ENCODE results near the gene PYM1. TPM values are rescaled to one million over a fixed set of nuclear protein-coding genes. Genes with fewer than 3 reads are reported as not detected.

Gene PYM1
- total and polyA plus RNA-seq, 2 of the 13 experiments (the other 11 are each of a cell fraction or from before 2014, with no cell fraction given), result 44.0 to 51.8 TPM

GRCh38 chr12:55927588-55928502 is at the start of gene PYM1 (continued):
- TF ChIP-seq ZNF646 (CRISPR knock-in tag; IDR thresholded peaks at IDR 0.05), result no peak
- TF ChIP-seq STAT6 (CRISPR knock-in tag; IDR thresholded peaks at IDR 0.05; ENCODE audit: borderline replicate concordance), result no peak; the same call in 1 of the 2 replicates
- TF ChIP-seq IRX3 (CRISPR knock-in tag; IDR thresholded peaks at IDR 0.05; ENCODE audit: borderline replicate concordance, low read depth), result no peak
- peak; percentile 15; the same call in 1 of the 2 replicates for TF ChIP-seq FOXK1 (CRISPR knock-in tag; IDR thresholded peaks at IDR 0.05; ENCODE audit: borderline replicate concordance, low read depth)
- peak; percentile 57; the same call in 1 of the 2 replicates for TF ChIP-seq FOXC1 (CRISPR knock-in tag; IDR thresholded peaks at IDR 0.05; ENCODE audit: borderline replicate concordance)
- TF ChIP-seq RFX3 (CRISPR knock-in tag; IDR thresholded peaks at IDR 0.05), result no peak
- TF ChIP-seq SAFB2 (CRISPR knock-in tag; IDR thresholded peaks at IDR 0.05; ENCODE audit: borderline replicate concordance, low read depth), result 0 out of 2 replicates have a peak, but pooled peaks have one; percentile 30
- TF ChIP-seq MAX (IDR thresholded peaks at IDR 0.05), result peak; percentile 27; the same call in 1 of the 2 replicates
- 0 out of 2 replicates have a peak, but pooled peaks have one; percentile 32 for TF ChIP-seq THAP8 (CRISPR knock-in tag; IDR thresholded peaks at IDR 0.05; ENCODE audit: borderline replicate concordance)
- TF ChIP-seq PITX1 (CRISPR knock-in tag; IDR thresholded peaks at IDR 0.05), result peak; percentile 21
- peak; percentile 44; the same call in 1 of the 2 replicates for TF ChIP-seq THAP9 (CRISPR knock-in tag; IDR thresholded peaks at IDR 0.05; ENCODE audit: borderline replicate concordance)
- peak; percentile 77; the same call in 1 of the 2 replicates for TF ChIP-seq ZNF121 (CRISPR knock-in tag; IDR thresholded peaks at IDR 0.05)
- no peak; the same call in 1 of the 2 replicates for TF ChIP-seq ZNF343 (CRISPR knock-in tag; IDR thresholded peaks at IDR 0.05)
- TF ChIP-seq ZNF317 (CRISPR knock-in tag; IDR thresholded peaks at IDR 0.05), result no peak

Data from HepG2 (cell line).